A673 (cell line): ENCODE results near the gene PRR20G.

Source experiments
- CTCF ChIP-seq: fragments of 300-800, 200-600 bp; sonication (generic); conservative IDR thresholded peaks from 2 replicates; pipeline ENCODE4 v1.5.1; 2017; ENCODE audit warnings: low read depth, mild to moderate bottlenecking, antibody characterized with exemption, low read length, moderate library complexity, mixed read lengths
- EZH2 ChIP-seq: fragments of 200-600 bp; sonication (generic); IDR thresholded peaks from 2 replicates; pipeline ENCODE4 v1.6.1; 2017; ENCODE audit warnings: borderline replicate concordance, low read depth, mild to moderate bottlenecking, mixed read lengths, antibody characterized with exemption, low read length; ENCODE audit not compliant: poor library complexity, severe bottlenecking

DNA sequence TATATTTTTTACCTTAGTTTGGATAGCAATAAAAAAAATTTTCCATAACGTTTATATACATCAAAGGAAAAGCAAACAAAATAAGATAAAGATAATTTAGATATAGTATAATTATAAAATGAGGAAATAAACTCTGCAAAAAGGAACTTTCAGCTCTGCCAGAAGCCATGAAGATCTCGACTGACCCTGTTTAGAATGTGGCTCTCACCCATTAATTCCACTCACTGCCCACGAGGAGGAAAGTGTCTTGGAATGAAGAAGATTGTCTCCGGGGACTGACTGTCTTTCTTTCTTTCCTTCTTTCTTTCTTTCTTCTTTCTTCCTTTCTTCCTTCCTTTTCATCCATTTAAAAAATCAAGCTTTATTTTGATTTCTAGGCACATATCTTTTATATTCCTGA, 20.1 kb upstream of the PRR20G start:
- no peak for TF ChIP-seq CTCF
- TF ChIP-seq EZH2, result no peak
